Central memory CD4-positive, alpha-beta T cell (primary cell): ENCODE data around the gene PARD3.

Experiments used
- DNase-seq: peaks from one replicate; pipeline ENCODE4 v3.0.0; 2022

PARD3 gene

GRCh38 chr10:34644224-34644623, 170.9 kb downstream of the PARD3 start:
- no peak for DNase-seq

- DNase-seq, result no peak
These were observed 171.5 kb downstream of the PARD3 start for GRCh38 chr10:34643620-34644019.

DNA sequence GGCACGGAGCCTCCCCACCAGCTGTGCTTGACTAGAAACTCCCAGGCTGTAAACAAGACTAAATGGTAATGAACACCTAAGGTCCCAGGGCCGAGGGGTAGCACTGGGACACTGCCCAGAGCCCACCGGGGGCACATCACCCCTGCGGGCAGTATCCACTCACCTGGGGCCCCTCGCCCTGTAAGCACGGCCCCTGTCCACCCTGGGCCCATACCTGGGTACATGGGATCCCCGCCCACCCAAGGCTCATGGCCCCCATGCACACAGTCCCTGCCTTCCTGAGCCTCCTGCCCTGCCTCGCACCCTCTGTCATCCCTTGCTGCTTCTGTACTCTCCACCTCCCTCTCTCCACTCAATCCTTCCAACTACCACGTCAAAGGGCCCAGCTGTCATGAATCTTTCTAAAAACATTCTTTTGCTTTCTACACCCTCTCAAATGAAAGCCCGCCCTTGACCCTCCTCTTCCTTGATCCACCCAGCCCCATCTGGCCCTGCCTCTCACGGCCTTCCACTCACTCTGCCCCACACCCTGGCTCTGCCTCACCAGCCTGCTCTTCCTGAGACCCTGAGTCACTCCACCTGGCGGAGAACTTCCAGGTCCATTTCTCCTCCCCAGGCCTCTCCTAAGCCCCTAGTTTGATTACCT, 173.1 kb downstream of the PARD3 start:
- DNase-seq, result no peak

DNA sequence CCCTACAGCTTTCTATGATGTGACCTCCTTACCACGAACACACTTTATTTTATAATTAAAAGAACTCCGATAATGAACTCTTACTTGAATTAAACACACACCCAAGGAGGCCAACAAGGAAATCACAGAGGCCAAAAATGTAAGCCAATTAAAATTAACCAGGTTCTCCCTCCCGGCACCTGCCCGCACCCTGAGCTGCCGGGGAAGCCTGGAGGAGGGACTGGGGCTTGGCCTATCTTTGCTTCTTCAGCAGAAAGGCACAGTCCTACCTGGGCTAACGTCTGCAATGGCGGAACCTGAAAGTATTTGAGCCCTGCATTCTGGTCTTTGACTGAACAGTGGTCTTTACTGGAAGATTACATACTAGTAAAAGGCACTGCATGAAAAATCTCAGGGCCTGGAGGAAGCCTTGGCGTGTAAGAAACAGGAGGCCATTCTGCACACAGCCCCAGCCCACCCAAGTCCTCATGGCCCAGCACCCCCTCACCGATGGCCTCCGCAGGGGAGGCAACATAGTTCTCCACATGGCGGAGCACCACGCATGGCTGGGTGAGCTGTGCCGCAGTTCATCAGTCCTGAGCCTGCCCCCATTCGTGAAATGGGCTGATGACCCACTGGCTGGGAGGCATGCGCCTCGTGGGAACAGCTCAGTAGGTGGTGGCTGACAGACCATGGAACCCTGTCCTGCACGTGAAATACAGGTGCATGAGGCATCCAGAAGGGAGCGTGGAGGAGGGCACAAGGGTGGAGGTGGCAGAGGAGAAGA, 173.8 kb downstream of the PARD3 start:
- DNase-seq, result no peak

DNA sequence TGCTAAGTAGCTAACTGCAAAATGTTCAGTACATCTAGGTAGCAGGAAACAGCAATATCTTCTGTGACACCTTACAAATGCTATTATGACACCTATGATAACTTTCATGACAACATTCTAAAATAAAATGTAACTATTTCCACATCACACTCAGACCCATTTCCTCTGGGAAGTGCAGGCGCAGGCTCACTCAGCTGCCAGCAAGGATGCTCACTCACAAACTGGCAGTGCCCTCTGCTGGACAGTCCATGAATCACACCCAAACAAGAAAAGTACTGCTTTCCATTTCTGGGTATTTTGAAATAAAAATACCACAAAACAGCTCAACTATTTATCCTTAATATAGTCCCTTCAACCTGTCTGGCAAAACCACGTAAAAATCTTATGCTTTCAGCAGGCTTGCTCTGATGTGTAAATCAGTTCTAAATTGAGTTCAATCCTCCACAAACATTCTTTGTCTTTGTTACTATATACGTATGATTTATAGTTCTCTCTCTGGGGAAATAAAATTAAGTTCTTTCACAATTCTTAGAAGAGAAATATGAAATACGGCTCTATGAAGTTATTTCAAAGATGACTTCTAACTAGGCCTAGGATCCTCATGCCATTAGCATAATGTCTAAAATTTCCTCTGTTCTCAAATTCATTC, 176.6 kb downstream of the PARD3 start:
- peak; percentile 44 for DNase-seq

DNA sequence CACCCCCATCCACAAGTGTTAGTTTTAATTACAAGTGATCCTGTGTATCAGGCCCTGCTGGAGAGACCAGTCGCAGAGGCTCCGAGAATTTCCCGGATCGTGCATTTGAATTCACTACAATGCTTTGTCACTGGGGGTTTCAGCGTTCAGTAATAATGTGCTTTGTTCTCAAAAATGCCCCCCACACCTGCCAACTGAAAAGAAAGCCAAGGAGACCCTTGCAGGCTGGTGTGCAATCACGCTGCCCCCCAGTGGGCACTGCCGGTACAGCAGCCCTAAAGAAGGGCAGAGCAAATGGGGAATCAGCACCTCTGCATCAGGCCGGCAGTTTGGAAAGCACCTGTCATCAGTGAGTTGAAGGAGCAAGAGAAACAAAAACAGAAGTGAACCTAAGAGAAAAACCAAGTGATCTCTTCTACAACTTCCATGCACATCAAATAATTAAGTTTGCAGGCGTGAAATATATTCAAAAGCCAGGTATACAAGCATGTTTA, 177.6 kb downstream of the PARD3 start:
- peak; percentile 40 for DNase-seq

GRCh38 chr10:34635111-34635510, 180.0 kb downstream of the PARD3 start:
- no peak for DNase-seq

GRCh38 chr10:34633374-34633773, 181.7 kb downstream of the PARD3 start:
- no peak for DNase-seq

GRCh38 chr10:34629084-34629483, 186.0 kb downstream of the PARD3 start:
- DNase-seq, result no peak

DNA sequence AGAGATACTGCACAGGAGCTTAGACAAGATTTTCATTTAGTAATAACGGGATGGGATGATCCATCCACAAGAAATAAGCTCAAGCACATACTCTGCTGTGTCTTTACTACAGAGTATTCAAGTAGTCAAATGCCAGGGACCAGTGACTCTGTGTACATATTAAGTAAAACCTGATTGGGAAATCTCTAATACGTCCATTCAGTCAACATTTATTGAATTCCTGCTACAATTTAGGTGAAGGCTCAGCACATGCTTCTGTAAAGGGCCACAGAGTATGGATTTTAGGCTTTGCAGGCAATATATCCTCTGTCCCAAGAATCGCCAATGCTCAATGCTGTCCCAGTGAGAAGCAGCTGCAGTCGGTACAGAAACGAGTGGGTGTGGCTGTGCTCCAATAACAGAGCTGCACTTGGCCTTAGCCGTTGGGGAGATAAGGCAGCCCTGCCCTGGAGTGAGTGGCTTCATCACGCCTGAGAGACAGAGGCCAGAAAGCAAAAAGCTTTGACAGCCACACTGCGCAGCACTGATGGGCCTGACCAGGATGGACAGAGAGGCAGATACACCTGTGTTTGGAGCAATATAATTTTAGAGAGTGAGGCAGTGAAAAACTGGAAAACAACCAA, 186.8 kb downstream of the PARD3 start:
- no peak for DNase-seq

GRCh38 chr10:34627741-34628140, 187.4 kb downstream of the PARD3 start:
- DNase-seq, result no peak

GRCh38 chr10:34627331-34627730, 187.8 kb downstream of the PARD3 start:
- DNase-seq, result no peak

DNA sequence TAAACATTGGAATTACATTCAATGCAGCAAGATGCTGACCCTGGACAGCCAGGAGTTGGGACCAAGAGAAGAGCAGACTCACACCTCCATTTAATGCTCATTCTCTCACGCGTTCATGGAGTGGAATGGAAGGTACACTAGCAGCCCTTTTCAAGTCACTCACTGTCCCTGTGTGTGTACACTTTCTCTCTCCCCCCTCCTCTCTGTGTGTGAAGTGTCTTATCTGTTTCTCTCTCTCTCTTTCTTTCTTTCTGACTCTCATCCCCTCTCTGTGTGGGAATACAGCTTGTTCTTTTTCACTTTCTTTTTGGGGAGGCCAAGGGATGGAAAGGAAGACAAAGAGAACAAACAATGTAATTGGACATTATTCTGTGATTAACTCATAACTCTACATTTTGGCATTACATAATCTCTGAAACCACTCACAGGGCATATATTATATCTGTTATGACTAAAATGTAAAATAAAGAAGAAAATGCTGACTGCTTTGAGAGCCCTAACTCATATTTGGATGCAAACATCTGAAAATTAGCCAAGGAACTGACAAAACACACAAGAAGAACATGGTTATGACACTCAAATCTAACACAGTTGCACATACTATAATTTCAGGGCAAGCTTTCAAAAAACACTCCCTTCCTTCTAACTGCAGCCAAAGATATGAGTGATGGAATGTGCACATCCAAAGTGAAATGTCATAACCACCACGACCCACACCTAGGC, 188.8 kb downstream of the PARD3 start:
- DNase-seq, result no peak

DNA sequence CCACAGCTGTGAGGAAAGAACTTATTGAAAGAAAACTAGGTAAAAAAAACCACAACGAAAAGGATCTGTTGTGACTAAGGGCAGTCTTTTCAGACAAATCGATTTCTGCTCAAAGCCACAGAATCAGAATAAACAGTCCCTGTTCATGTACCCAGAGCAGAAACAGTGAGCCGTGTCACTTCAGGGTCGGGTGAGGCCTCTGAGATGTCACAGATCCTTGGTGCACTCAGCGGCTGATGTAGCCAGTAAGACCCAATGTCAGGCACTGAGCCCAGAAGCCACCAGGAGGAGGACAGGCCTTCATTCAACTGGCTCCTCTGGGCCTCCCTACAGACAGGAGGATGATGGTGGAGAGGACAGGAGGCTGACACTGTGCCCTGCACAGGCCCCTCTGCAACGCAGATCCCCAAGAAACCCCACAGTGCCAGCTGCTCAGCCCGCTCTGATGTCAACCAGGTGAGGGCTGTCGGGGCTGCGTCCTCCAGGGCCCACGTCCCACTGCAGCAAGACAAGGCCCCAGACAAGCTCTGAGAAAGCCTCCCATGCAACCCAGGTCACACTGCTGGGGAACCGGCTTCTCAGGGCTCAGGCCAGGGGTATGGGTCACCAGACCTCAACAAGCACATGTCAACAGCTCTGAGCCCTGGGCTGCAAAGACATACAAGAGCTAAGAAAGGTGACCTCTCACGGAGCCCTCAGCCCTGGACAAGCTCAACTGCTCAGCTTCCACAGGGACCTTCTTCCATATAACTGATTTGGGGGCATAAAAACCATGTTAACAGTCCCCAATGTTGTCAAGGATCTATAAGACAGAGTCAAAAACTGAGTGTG, 190.6 kb downstream of the PARD3 start:
- DNase-seq, result no peak

- no peak for DNase-seq
These were observed 192.2 kb downstream of the PARD3 start for GRCh38 chr10:34622945-34623344.

GRCh38 chr10:34618611-34619010, 196.5 kb downstream of the PARD3 start:
- DNase-seq, result no peak

- no peak for DNase-seq
These were observed 199.3 kb downstream of the PARD3 start for GRCh38 chr10:34615770-34616169.

- DNase-seq, result no peak
These were observed 201.6 kb downstream of the PARD3 start for GRCh38 chr10:34613491-34613890.

GRCh38 chr10:34612938-34613337, 202.2 kb downstream of the PARD3 start:
- no peak for DNase-seq

DNA sequence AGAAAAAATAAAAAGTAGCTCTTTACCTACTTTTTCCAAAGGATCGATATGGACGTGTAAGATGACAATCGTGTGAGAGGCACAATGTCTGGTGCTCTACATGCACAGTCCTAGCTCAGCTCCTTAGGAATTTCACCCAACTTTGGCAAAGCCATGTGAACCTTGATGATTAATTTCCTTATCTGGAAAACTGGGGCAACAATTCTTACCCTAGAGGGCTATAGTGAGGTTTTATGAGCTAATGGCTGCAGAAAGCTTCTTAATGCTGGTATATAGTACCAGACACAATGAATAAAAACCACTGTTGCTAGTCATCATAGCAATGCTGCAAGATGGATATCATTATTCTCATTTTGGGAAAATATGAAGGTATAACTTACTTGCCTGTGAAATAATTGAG, 202.7 kb downstream of the PARD3 start:
- no peak for DNase-seq

GRCh38 chr10:34609287-34609940, 205.7 kb downstream of the PARD3 start:
- DNase-seq, result no peak
